Esophagus squamous epithelium (tissue), 5 donors: Measurements from ENCODE around the gene SYNRG. TPM values are rescaled to one million over a fixed set of nuclear protein-coding genes. Genes with fewer than 3 reads are reported as not detected.

Experiments used
- DNase-seq: peaks from one replicate; lab custom pipeline; 2025; lab: John Stamatoyannopoulos, UW
- H3K27ac ChIP-seq, 4 donors: fragments of 200-600 bp; sonication (generic); one replicate each; pipeline ENCODE4 v1.5.1; 2016 to 2019; ENCODE audit warnings: mild to moderate bottlenecking in 1 of 4
- H3K27me3 ChIP-seq, 4 donors: fragments of 200-600 bp; sonication (generic); 1 replicate in 3 of 4; 2 replicates in 1 of 4; pipeline versions ENCODE4 v1.5.1 to v1.6.0; 2017 to 2021; ENCODE audit warnings: antibody characterized with exemption in 1 of 4
- H3K36me3 ChIP-seq, 3 donors: fragments of 200-600 bp; sonication (generic); one replicate each; pipeline ENCODE4 v1.5.1; 2016 to 2019
- H3K4me1 ChIP-seq, 3 donors: fragments of 200-600 bp; sonication (generic); one replicate each; pipeline ENCODE4 v1.5.1; 2017 to 2019
- H3K4me3 ChIP-seq, 4 donors: fragments of 200-600 bp; sonication (generic); 1 replicate in 3 of 4; 2 replicates in 1 of 4; pipeline ENCODE4 v1.5.1; 2016 to 2019; ENCODE audit warnings: mild to moderate bottlenecking in 2 of 4, moderate library complexity in 1 of 4
- H3K9me3 ChIP-seq, 3 donors: fragments of 200-600 bp; sonication (generic); one replicate each; pipeline ENCODE4 v1.5.1; 2016 to 2019
- POLR2A ChIP-seq, 4 donors: fragments of 450-650 bp; IDR thresholded peaks; one replicate each; pipeline ENCODE4 v1.6.1; 2017; ENCODE audit warnings: antibody characterized with exemption in 4 of 4, mild to moderate bottlenecking in 4 of 4, moderate library complexity in 3 of 4
- WGBS, 2 donors: methylation state at CpG; one replicate each; pipeline ENCODE4 v1.1.5; 2018; 5-methylcytosine and 5-hydroxymethylcytosine counted together
- intact Hi-C: fragments of 100-400 bp; cut with DNase I; formaldehyde crosslinking; loops from one replicate; pipeline ENCODE4 v1.15.0; 2022
- total RNA-seq, 4 donors: library from RNA; depleted of rRNA; stranded (reverse); fragments of >200 nt; gene quantifications; one replicate each; pipeline ENCODE4 v1.1.0, GENCODE V29; 2016
- TF ChIP-seq, protein P1 (sequence below), 6 experiments: fragments of 450-650 bp in 4 of 6; fragments of 200-600 bp in 2 of 6; sonication (generic) in 2 of 6; IDR thresholded peaks; one replicate each; pipeline ENCODE4 v1.5.1; 2016 to 2019; ENCODE audit warnings: antibody characterized with exemption in 6 of 6, mild to moderate bottlenecking in 4 of 6, moderate library complexity in 4 of 6
- donor health status: DM: yes; HTN: yes; CAD: no.

Gene SYNRG
- total RNA-seq, 4 donors from 2014 or later: 16.5 to 24.2 (median 21.3) TPM

GRCh38 chr17:37485938-37486570 is 123.2 kb downstream of the SYNRG start:
- Histone ChIP-seq H3K36me3 (no peaks in the 10 kb centered on the region), H3K4me1 (peaks cover 17 to 64% (median 21%) of the 10 kb centered on the region in 3 donors), H3K27me3 (no peaks in the 10 kb centered on the region), H3K27ac (no peak overlapping the region), H3K9me3 (no peaks in the 10 kb centered on the region), H3K4me3 (no peak overlapping the region)
- intact Hi-C loops: no loop called here
- 81 to 86% methylated on average over 1 of the region's 1 CpG for WGBS, 2 donors
- no peak for TF ChIP-seq POLR2A (IDR thresholded peaks at IDR 0.05)
- TF ChIP-seq, protein P1, sequence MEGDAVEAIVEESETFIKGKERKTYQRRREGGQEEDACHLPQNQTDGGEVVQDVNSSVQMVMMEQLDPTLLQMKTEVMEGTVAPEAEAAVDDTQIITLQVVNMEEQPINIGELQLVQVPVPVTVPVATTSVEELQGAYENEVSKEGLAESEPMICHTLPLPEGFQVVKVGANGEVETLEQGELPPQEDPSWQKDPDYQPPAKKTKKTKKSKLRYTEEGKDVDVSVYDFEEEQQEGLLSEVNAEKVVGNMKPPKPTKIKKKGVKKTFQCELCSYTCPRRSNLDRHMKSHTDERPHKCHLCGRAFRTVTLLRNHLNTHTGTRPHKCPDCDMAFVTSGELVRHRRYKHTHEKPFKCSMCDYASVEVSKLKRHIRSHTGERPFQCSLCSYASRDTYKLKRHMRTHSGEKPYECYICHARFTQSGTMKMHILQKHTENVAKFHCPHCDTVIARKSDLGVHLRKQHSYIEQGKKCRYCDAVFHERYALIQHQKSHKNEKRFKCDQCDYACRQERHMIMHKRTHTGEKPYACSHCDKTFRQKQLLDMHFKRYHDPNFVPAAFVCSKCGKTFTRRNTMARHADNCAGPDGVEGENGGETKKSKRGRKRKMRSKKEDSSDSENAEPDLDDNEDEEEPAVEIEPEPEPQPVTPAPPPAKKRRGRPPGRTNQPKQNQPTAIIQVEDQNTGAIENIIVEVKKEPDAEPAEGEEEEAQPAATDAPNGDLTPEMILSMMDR (IDR thresholded peaks at IDR 0.05): no peak
- DNase-seq: no peak

- 49 to 76% methylated on average over 5 of the region's 5 CpGs for WGBS, 2 donors
- no peak for DNase-seq
- H3K4me1 ChIP-seq: peaks cover 8 to 53% (median 17%) of the 10 kb centered on the region in 3 donors
- intact Hi-C loops: no loop called here
- peaks cover 0 to 7% (median 0%) of the 10 kb centered on the region in 3 donors for H3K36me3 ChIP-seq
- H3K27ac ChIP-seq: peak overlapping the region in 2 of 4 donors; percentile 33 to 39
- TF ChIP-seq, protein P1 (IDR thresholded peaks at IDR 0.05): no peak
- TF ChIP-seq POLR2A (IDR thresholded peaks at IDR 0.05): no peak
- H3K27me3 ChIP-seq: no peaks in the 10 kb centered on the region
- H3K9me3 ChIP-seq: no peaks in the 10 kb centered on the region
- no peak overlapping the region for H3K4me3 ChIP-seq
Observed at GRCh38 chr17:37483311-37484039, 125.7 kb downstream of the SYNRG start.

- TF ChIP-seq POLR2A (IDR thresholded peaks at IDR 0.05): no peak
- TF ChIP-seq, protein P1 (IDR thresholded peaks at IDR 0.05): no peak
- no peaks in the 10 kb centered on the region for H3K27me3 ChIP-seq
- peaks cover 0 to 64% (median 22%) of the 10 kb centered on the region in 3 donors for H3K4me1 ChIP-seq
- no peak for DNase-seq
- H3K36me3 ChIP-seq: peaks cover 0 to 30% (median 0%) of the 10 kb centered on the region in 3 donors
- intact Hi-C loops: no loop called here
- WGBS, 2 donors: 46 to 52% methylated on average over 5 to 9 of the region's 9 CpGs
- peak overlapping the region; percentile 5 to 47 (median 22) for H3K27ac ChIP-seq
- H3K4me3 ChIP-seq: no peak overlapping the region
- no peaks in the 10 kb centered on the region for H3K9me3 ChIP-seq
Observed at GRCh38 chr17:37481001-37481665, 128.1 kb downstream of the SYNRG start.

- Histone ChIP-seq H3K36me3 (peaks cover 0 to 37% (median 0%) of the 10 kb centered on the region in 3 donors), H3K4me1 (peaks cover 0 to 71% (median 23%) of the 10 kb centered on the region in 3 donors), H3K27me3 (no peaks in the 10 kb centered on the region), H3K4me3 (no peak overlapping the region), H3K9me3 (no peaks in the 10 kb centered on the region), H3K27ac (peak overlapping the region in 2 of 4 donors; percentile 14 to 47)
- DNase-seq: no peak
- TF ChIP-seq, protein P1 (IDR thresholded peaks at IDR 0.05): no peak
- TF ChIP-seq POLR2A (IDR thresholded peaks at IDR 0.05): no peak
- intact Hi-C loops: no loop called here
- 77 to 94% methylated on average over 2 of the region's 2 CpGs for WGBS, 2 donors
Observed at GRCh38 chr17:37480427-37480826, 128.8 kb downstream of the SYNRG start.
